ENCODE measurements around the gene APBB2.

- TF ChIP-seq ATF7 (IDR thresholded peaks at IDR 0.05; ENCODE audit: low read depth) = no peak
- TF ChIP-seq EZH2 (IDR thresholded peaks at IDR 0.05; ENCODE audit: borderline replicate concordance, control insufficient read depth, low read depth, low read length) = no peak
- TF ChIP-seq RAD51 (IDR thresholded peaks at IDR 0.05) = no peak
- TF ChIP-seq, protein P1, sequence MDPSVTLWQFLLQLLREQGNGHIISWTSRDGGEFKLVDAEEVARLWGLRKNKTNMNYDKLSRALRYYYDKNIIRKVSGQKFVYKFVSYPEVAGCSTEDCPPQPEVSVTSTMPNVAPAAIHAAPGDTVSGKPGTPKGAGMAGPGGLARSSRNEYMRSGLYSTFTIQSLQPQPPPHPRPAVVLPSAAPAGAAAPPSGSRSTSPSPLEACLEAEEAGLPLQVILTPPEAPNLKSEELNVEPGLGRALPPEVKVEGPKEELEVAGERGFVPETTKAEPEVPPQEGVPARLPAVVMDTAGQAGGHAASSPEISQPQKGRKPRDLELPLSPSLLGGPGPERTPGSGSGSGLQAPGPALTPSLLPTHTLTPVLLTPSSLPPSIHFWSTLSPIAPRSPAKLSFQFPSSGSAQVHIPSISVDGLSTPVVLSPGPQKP (IDR thresholded peaks at IDR 0.05; ENCODE audit: low read depth, low read length) = no peak
- TF ChIP-seq, protein P2, sequence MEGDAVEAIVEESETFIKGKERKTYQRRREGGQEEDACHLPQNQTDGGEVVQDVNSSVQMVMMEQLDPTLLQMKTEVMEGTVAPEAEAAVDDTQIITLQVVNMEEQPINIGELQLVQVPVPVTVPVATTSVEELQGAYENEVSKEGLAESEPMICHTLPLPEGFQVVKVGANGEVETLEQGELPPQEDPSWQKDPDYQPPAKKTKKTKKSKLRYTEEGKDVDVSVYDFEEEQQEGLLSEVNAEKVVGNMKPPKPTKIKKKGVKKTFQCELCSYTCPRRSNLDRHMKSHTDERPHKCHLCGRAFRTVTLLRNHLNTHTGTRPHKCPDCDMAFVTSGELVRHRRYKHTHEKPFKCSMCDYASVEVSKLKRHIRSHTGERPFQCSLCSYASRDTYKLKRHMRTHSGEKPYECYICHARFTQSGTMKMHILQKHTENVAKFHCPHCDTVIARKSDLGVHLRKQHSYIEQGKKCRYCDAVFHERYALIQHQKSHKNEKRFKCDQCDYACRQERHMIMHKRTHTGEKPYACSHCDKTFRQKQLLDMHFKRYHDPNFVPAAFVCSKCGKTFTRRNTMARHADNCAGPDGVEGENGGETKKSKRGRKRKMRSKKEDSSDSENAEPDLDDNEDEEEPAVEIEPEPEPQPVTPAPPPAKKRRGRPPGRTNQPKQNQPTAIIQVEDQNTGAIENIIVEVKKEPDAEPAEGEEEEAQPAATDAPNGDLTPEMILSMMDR (IDR thresholded peaks at IDR 0.05 in 2 of 3, conservative IDR thresholded peaks at IDR 0.05 in 1 of 3; ENCODE audit: control insufficient read depth in 2 of 3, extremely low read depth in 1 of 3, insufficient read depth in 1 of 3, low read depth in 3 of 3, low read length in 3 of 3) = no peak
Measured at GRCh38 chr4:40785727-40786126, 428.6 kb downstream of the APBB2 start.
